ENCODE measurements around the gene RUBCNL.
A peak's percentile ranks its signal among the peaks of the same experiment; 100 is the strongest.

The RUBCNL gene

GRCh38 chr13:46350003-46350402 is 37.0 kb downstream of the RUBCNL start:
- Histone ChIP-seq H3K27me3 (ENCODE audit: control insufficient read depth, insufficient read depth, low read length) (no peaks in the 10 kb centered on the region), H3K9ac (ENCODE audit: low read depth, low read length) (no peak overlapping the region), H3K4me1 (ENCODE audit: control insufficient read depth, insufficient read depth, low read length) (peaks cover 9% of the 10 kb centered on the region), H3K36me3 (ENCODE audit: insufficient read depth, low read length) (no peaks in the 10 kb centered on the region), H3K4me3 (ENCODE audit: low read length) (no peak overlapping the region), H3K4me2 (ENCODE audit: low read length) (no peak overlapping the region), H3K9me3 (replicated peaks; ENCODE audit: low read length) (no peaks in the 10 kb centered on the region)

- H3K4me1 ChIP-seq (ENCODE audit: control insufficient read depth, insufficient read depth, low read length), result peaks cover 4% of the 10 kb centered on the region
- H3K9me3 ChIP-seq (replicated peaks; ENCODE audit: low read length), result no peaks in the 10 kb centered on the region
- no peak overlapping the region for H3K9ac ChIP-seq (ENCODE audit: low read depth, low read length)
- no peak overlapping the region for H3K4me3 ChIP-seq (ENCODE audit: low read length)
- no peaks in the 10 kb centered on the region for H3K27me3 ChIP-seq (ENCODE audit: control insufficient read depth, insufficient read depth, low read length)
- no peaks in the 10 kb centered on the region for H3K36me3 ChIP-seq (ENCODE audit: insufficient read depth, low read length)
- no peak overlapping the region for H3K4me2 ChIP-seq (ENCODE audit: low read length)
These were observed 38.1 kb downstream of the RUBCNL start for GRCh38 chr13:46348961-46349360.

- no peaks in the 10 kb centered on the region for H3K36me3 ChIP-seq (ENCODE audit: insufficient read depth, low read length)
- no peaks in the 10 kb centered on the region for H3K9me3 ChIP-seq (replicated peaks; ENCODE audit: low read length)
These were observed 39.8 kb downstream of the RUBCNL start for GRCh38 chr13:46347277-46347676.

GRCh38 chr13:46345866-46346265 is 41.2 kb downstream of the RUBCNL start:
- H3K36me3 ChIP-seq (ENCODE audit: insufficient read depth, low read length), result no peaks in the 10 kb centered on the region
- H3K9ac ChIP-seq (ENCODE audit: low read depth, low read length), result no peak overlapping the region

More at GRCh38 chr13:46347277-46347676, 39.8 kb downstream of the RUBCNL start:
- H3K4me1 ChIP-seq (ENCODE audit: control insufficient read depth, insufficient read depth, low read length), result peaks cover 4% of the 10 kb centered on the region
- no peak overlapping the region for H3K9ac ChIP-seq (ENCODE audit: low read depth, low read length)
- H3K4me3 ChIP-seq (ENCODE audit: low read length), result no peak overlapping the region
- no peaks in the 10 kb centered on the region for H3K27me3 ChIP-seq (ENCODE audit: control insufficient read depth, insufficient read depth, low read length)
- H3K4me2 ChIP-seq (ENCODE audit: low read length), result no peak overlapping the region

GRCh38 chr13:46345398-46345797 is 41.7 kb downstream of the RUBCNL start:
- no peak overlapping the region for H3K4me2 ChIP-seq (ENCODE audit: low read length)

More at GRCh38 chr13:46345866-46346265, 41.2 kb downstream of the RUBCNL start:
- Histone ChIP-seq H3K4me3 (ENCODE audit: low read length) (no peak overlapping the region), H3K4me2 (ENCODE audit: low read length) (no peak overlapping the region), H3K4me1 (ENCODE audit: control insufficient read depth, insufficient read depth, low read length) (peaks cover 13% of the 10 kb centered on the region), H3K9me3 (replicated peaks; ENCODE audit: low read length) (no peaks in the 10 kb centered on the region), H3K27me3 (ENCODE audit: control insufficient read depth, insufficient read depth, low read length) (no peaks in the 10 kb centered on the region)

GRCh38 chr13:46343279-46343994 is 43.6 kb downstream of the RUBCNL start:
- no peaks in the 10 kb centered on the region for H3K36me3 ChIP-seq (ENCODE audit: insufficient read depth, low read length)

More at GRCh38 chr13:46345398-46345797, 41.7 kb downstream of the RUBCNL start:
- no peak overlapping the region for H3K4me3 ChIP-seq (ENCODE audit: low read length)
- peaks cover 18% of the 10 kb centered on the region for H3K4me1 ChIP-seq (ENCODE audit: control insufficient read depth, insufficient read depth, low read length)
- H3K9ac ChIP-seq (ENCODE audit: low read depth, low read length), result no peak overlapping the region
- H3K9me3 ChIP-seq (replicated peaks; ENCODE audit: low read length), result no peaks in the 10 kb centered on the region
- H3K27me3 ChIP-seq (ENCODE audit: control insufficient read depth, insufficient read depth, low read length), result no peaks in the 10 kb centered on the region
- H3K36me3 ChIP-seq (ENCODE audit: insufficient read depth, low read length), result no peaks in the 10 kb centered on the region

GRCh38 chr13:46342538-46342937 is 44.5 kb downstream of the RUBCNL start:
- Histone ChIP-seq H3K27me3 (ENCODE audit: control insufficient read depth, insufficient read depth, low read length) (no peaks in the 10 kb centered on the region), H3K9ac (ENCODE audit: low read depth, low read length) (no peak overlapping the region), H3K4me2 (ENCODE audit: low read length) (no peak overlapping the region), H3K4me3 (ENCODE audit: low read length) (no peak overlapping the region), H3K4me1 (ENCODE audit: control insufficient read depth, insufficient read depth, low read length) (peaks cover 39% of the 10 kb centered on the region), H3K36me3 (ENCODE audit: insufficient read depth, low read length) (no peaks in the 10 kb centered on the region), H3K9me3 (replicated peaks; ENCODE audit: low read length) (no peaks in the 10 kb centered on the region)

More at GRCh38 chr13:46343279-46343994, 43.6 kb downstream of the RUBCNL start:
- Histone ChIP-seq H3K4me1 (ENCODE audit: control insufficient read depth, insufficient read depth, low read length) (peaks cover 37% of the 10 kb centered on the region), H3K4me2 (ENCODE audit: low read length) (no peak overlapping the region), H3K9ac (ENCODE audit: low read depth, low read length) (no peak overlapping the region), H3K4me3 (ENCODE audit: low read length) (no peak overlapping the region), H3K9me3 (replicated peaks; ENCODE audit: low read length) (no peaks in the 10 kb centered on the region), H3K27me3 (ENCODE audit: control insufficient read depth, insufficient read depth, low read length) (no peaks in the 10 kb centered on the region)

- no peak overlapping the region for H3K9ac ChIP-seq (ENCODE audit: low read depth, low read length)
- H3K27me3 ChIP-seq (ENCODE audit: control insufficient read depth, insufficient read depth, low read length), result no peaks in the 10 kb centered on the region
- H3K4me3 ChIP-seq (ENCODE audit: low read length), result no peak overlapping the region
- peaks cover 39% of the 10 kb centered on the region for H3K4me1 ChIP-seq (ENCODE audit: control insufficient read depth, insufficient read depth, low read length)
- H3K36me3 ChIP-seq (ENCODE audit: insufficient read depth, low read length), result no peaks in the 10 kb centered on the region
- H3K9me3 ChIP-seq (replicated peaks; ENCODE audit: low read length), result no peaks in the 10 kb centered on the region
- peak overlapping the region; percentile 3 for H3K4me2 ChIP-seq (ENCODE audit: low read length)
These were observed 45.8 kb downstream of the RUBCNL start for GRCh38 chr13:46341112-46341711.

- H3K36me3 ChIP-seq (ENCODE audit: insufficient read depth, low read length), result no peaks in the 10 kb centered on the region
- H3K4me3 ChIP-seq (ENCODE audit: low read length), result no peak overlapping the region
- H3K27me3 ChIP-seq (ENCODE audit: control insufficient read depth, insufficient read depth, low read length), result peaks cover 4% of the 10 kb centered on the region
- no peak overlapping the region for H3K4me2 ChIP-seq (ENCODE audit: low read length)
- no peaks in the 10 kb centered on the region for H3K9me3 ChIP-seq (replicated peaks; ENCODE audit: low read length)
- no peak overlapping the region for H3K9ac ChIP-seq (ENCODE audit: low read depth, low read length)
- peaks cover 35% of the 10 kb centered on the region for H3K4me1 ChIP-seq (ENCODE audit: control insufficient read depth, insufficient read depth, low read length)
These were observed 46.4 kb downstream of the RUBCNL start for GRCh38 chr13:46340631-46341111.

- Histone ChIP-seq H3K4me1 (ENCODE audit: control insufficient read depth, insufficient read depth, low read length) (peaks cover 35% of the 10 kb centered on the region), H3K4me3 (ENCODE audit: low read length) (no peak overlapping the region), H3K9ac (ENCODE audit: low read depth, low read length) (no peak overlapping the region), H3K36me3 (ENCODE audit: insufficient read depth, low read length) (no peaks in the 10 kb centered on the region), H3K9me3 (replicated peaks; ENCODE audit: low read length) (no peaks in the 10 kb centered on the region), H3K27me3 (ENCODE audit: control insufficient read depth, insufficient read depth, low read length) (peaks cover 4% of the 10 kb centered on the region), H3K4me2 (ENCODE audit: low read length) (no peak overlapping the region)
These were observed 47.0 kb downstream of the RUBCNL start for GRCh38 chr13:46340011-46340410.

GRCh38 chr13:46339035-46339666 is 47.9 kb downstream of the RUBCNL start:
- Histone ChIP-seq H3K4me2 (ENCODE audit: low read length) (peak overlapping the region; percentile 49), H3K9ac (ENCODE audit: low read depth, low read length) (peak overlapping the region; percentile 5), H3K9me3 (replicated peaks; ENCODE audit: low read length) (no peaks in the 10 kb centered on the region), H3K4me3 (ENCODE audit: low read length) (no peak overlapping the region), H3K27me3 (ENCODE audit: control insufficient read depth, insufficient read depth, low read length) (peaks cover 4% of the 10 kb centered on the region), H3K4me1 (ENCODE audit: control insufficient read depth, insufficient read depth, low read length) (peaks cover 35% of the 10 kb centered on the region), H3K36me3 (ENCODE audit: insufficient read depth, low read length) (no peaks in the 10 kb centered on the region)

Data from skeletal muscle satellite cell (primary cell).